ENCODE results near the gene INPP4B.

DNA sequence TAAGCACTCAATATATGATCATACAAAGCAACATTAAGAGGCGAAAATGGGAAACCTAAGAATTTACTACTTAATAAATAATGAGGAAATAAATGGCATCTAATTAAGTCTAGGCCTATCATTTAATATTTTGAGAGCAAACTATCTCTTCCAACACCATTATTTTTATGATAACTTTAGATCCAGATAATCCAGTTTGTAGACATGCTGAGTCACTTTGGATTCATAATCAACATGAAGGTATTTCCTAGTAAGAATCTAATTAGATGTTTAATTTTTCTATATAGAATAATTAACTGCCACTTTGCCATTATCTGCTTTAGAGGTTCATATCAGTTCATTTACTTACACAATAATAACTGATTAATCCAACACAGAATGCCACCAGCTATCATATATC, 336.2 kb downstream of the INPP4B start:
- TF ChIP-seq, protein P1, sequence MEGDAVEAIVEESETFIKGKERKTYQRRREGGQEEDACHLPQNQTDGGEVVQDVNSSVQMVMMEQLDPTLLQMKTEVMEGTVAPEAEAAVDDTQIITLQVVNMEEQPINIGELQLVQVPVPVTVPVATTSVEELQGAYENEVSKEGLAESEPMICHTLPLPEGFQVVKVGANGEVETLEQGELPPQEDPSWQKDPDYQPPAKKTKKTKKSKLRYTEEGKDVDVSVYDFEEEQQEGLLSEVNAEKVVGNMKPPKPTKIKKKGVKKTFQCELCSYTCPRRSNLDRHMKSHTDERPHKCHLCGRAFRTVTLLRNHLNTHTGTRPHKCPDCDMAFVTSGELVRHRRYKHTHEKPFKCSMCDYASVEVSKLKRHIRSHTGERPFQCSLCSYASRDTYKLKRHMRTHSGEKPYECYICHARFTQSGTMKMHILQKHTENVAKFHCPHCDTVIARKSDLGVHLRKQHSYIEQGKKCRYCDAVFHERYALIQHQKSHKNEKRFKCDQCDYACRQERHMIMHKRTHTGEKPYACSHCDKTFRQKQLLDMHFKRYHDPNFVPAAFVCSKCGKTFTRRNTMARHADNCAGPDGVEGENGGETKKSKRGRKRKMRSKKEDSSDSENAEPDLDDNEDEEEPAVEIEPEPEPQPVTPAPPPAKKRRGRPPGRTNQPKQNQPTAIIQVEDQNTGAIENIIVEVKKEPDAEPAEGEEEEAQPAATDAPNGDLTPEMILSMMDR (IDR thresholded peaks at IDR 0.05; ENCODE audit: borderline replicate concordance, extremely low read depth, low read length, poor library complexity, severe bottlenecking), result no peak
- no peak for TF ChIP-seq EZH2 (IDR thresholded peaks at IDR 0.05; ENCODE audit: borderline replicate concordance, low read depth, low read length, severe bottlenecking)

All from DND-41 (cell line).